ENCODE measurements around the gene VWA5B1. TPM values are rescaled to one million over a fixed set of nuclear protein-coding genes. Genes with fewer than 3 reads are reported as not detected.

Gene VWA5B1
- total RNA-seq (under 1 TPM in 1 of 2 experiments, not detected in 1; 0.17 TPM), polyA plus RNA-seq (under 1 TPM in 1 of 2 donors, not detected in 1; 0.11 TPM)

- CTCF ChIA-PET (ENCODE audit: partially characterized antibody): no interaction called here
- peaks cover 9 to 18% (median 13%) of the 10 kb centered on the region in 4 donors for H3K4me1 Mint-ChIP-seq
- Histone ChIP-seq H3K4me1 (ENCODE audit: insufficient read depth, low read length) (no peaks in the 10 kb centered on the region), H3K27me3 (ENCODE audit: insufficient read depth, low read length) (peaks cover 19% of the 10 kb centered on the region), H3K9me3 (ENCODE audit: control insufficient read depth in 1 of 2, low read length in 2 of 2) (no peaks in the 10 kb centered on the region), H3K4me3 (ENCODE audit: low read length in 2 of 2) (no peak within 1 kb of the TSS), H3K36me3 (ENCODE audit: insufficient read depth, low read length) (no peaks in the 10 kb centered on the region), H3K27ac (ENCODE audit: low read depth, low read length) (no peak within 1 kb of the TSS)
- no peak for DNase-seq
- H3K27me3 Mint-ChIP-seq: peaks cover 25 to 56% of the 10 kb centered on the region in 2 donors
- intact Hi-C loops (cut with micrococcal nuclease): no loop called here
- H3K27ac Mint-ChIP-seq: peak within 1 kb of the TSS in 2 of 7 donors; percentile 17 to 37
- peaks cover 0 to 5% (median under 1%) of the 10 kb centered on the region in 8 donors for H3K9me3 Mint-ChIP-seq
- POLR2A ChIA-PET (ENCODE audit: partially characterized antibody): no interaction called here
- peak within 1 kb of the TSS; percentile 28 to 64 (median 48) for H3K4me3 Mint-ChIP-seq
- H3K36me3 Mint-ChIP-seq: no peaks in the 10 kb centered on the region
Measured at GRCh38 chr1:20290624-20291597, at the start of gene VWA5B1. TSS of gene VWA5B1 (plus strand) at chr1:20290875. CDS start at chr1:20310602, 19,727 bp downstream.

GRCh38 chr1:20242890-20243479 lies 47.7 kb upstream of the VWA5B1 start:
- H3K27ac Mint-ChIP-seq: no peak overlapping the region
- Histone ChIP-seq H3K27ac (ENCODE audit: low read depth, low read length) (no peak overlapping the region), H3K4me3 (ENCODE audit: low read length in 2 of 2) (no peak overlapping the region), H3K4me1 (ENCODE audit: insufficient read depth, low read length) (no peaks in the 10 kb centered on the region), H3K9me3 (ENCODE audit: control insufficient read depth in 1 of 2, low read length in 2 of 2) (no peaks in the 10 kb centered on the region), H3K36me3 (ENCODE audit: insufficient read depth, low read length) (no peaks in the 10 kb centered on the region), H3K27me3 (ENCODE audit: insufficient read depth, low read length) (no peaks in the 10 kb centered on the region)
- H3K4me1 Mint-ChIP-seq: peaks cover 0 to 6% (median 0%) of the 10 kb centered on the region in 4 donors
- H3K36me3 Mint-ChIP-seq: no peaks in the 10 kb centered on the region
- ChIA-PET POLR2A (ENCODE audit: partially characterized antibody) (no interaction called here), CTCF (ENCODE audit: partially characterized antibody) (interaction anchor here (1.2 kb wide), 1 partner anchor 10 kb away, joined by 3 read pairs; no protein-coding TSS in a partner anchor)
- intact Hi-C loops (cut with micrococcal nuclease): no loop called here
- DNase-seq: no peak
- H3K27me3 Mint-ChIP-seq: peaks cover 10 to 22% of the 10 kb centered on the region in 2 donors
- no peak overlapping the region for H3K4me3 Mint-ChIP-seq
- H3K9me3 Mint-ChIP-seq: peaks cover 0 to 2% (median 0%) of the 10 kb centered on the region in 8 donors

- Mint-ChIP-seq H3K4me1 (peaks cover 6 to 25% (median 11%) of the 10 kb centered on the region in 4 donors), H3K27ac (peak overlapping the region; percentile 8 to 97 (median 92)), H3K4me3 (peak overlapping the region; percentile 3 to 88 (median 76)), H3K27me3 (no peaks in the 10 kb centered on the region), H3K9me3 (peaks cover 0 to 7% (median 0%) of the 10 kb centered on the region in 8 donors), H3K36me3 (no peaks in the 10 kb centered on the region)
- intact Hi-C loops (cut with micrococcal nuclease): loop anchor here (5.0 kb wide), 1 partner anchor 73 kb away; no protein-coding TSS in a partner anchor
- Histone ChIP-seq H3K36me3 (ENCODE audit: insufficient read depth, low read length) (no peaks in the 10 kb centered on the region), H3K4me1 (ENCODE audit: insufficient read depth, low read length) (peaks cover 22% of the 10 kb centered on the region), H3K4me3 (ENCODE audit: low read length in 2 of 2) (peak overlapping the region in 1 of 2 donors; percentile 16), H3K27ac (ENCODE audit: low read depth, low read length) (no peak overlapping the region), H3K9me3 (ENCODE audit: control insufficient read depth in 1 of 2, low read length in 2 of 2) (no peaks in the 10 kb centered on the region), H3K27me3 (ENCODE audit: insufficient read depth, low read length) (no peaks in the 10 kb centered on the region)
- ChIA-PET POLR2A (ENCODE audit: partially characterized antibody) (no interaction called here), CTCF (ENCODE audit: partially characterized antibody) (interaction anchor here (1.3 kb wide), 1 partner anchor 36 kb away, joined by 5 read pairs; no protein-coding TSS in a partner anchor)
- peak in 4 of 5 donors; percentile 21 to 43 (median 36) for DNase-seq
Measured at GRCh38 chr1:20248971-20249612, 41.6 kb upstream of the VWA5B1 start.

- Mint-ChIP-seq H3K4me3 (no peak overlapping the region), H3K36me3 (no peaks in the 10 kb centered on the region), H3K9me3 (peaks cover 0 to 7% (median 0%) of the 10 kb centered on the region in 8 donors), H3K27ac (peak overlapping the region in 3 of 7 donors; percentile 14 to 62 (median 19)), H3K4me1 (peaks cover 6 to 25% (median 11%) of the 10 kb centered on the region in 4 donors), H3K27me3 (peaks cover 2% of the 10 kb centered on the region in 2 donors)
- no peak for DNase-seq
- Histone ChIP-seq H3K27ac (ENCODE audit: low read depth, low read length) (no peak overlapping the region), H3K4me3 (ENCODE audit: low read length in 2 of 2) (no peak overlapping the region), H3K9me3 (ENCODE audit: control insufficient read depth in 1 of 2, low read length in 2 of 2) (no peaks in the 10 kb centered on the region), H3K4me1 (ENCODE audit: insufficient read depth, low read length) (peaks cover 22% of the 10 kb centered on the region), H3K27me3 (ENCODE audit: insufficient read depth, low read length) (no peaks in the 10 kb centered on the region), H3K36me3 (ENCODE audit: insufficient read depth, low read length) (no peaks in the 10 kb centered on the region)
- POLR2A ChIA-PET (ENCODE audit: partially characterized antibody): no interaction called here
- CTCF ChIA-PET (ENCODE audit: partially characterized antibody): interaction anchor here (1.2 to 1.3 kb wide), 2 partner anchors 9 to 38 kb away, joined by 3 to 5 read pairs; no protein-coding TSS in a partner anchor
- intact Hi-C loops (cut with micrococcal nuclease): no loop called here
Measured at GRCh38 chr1:20250340-20250989, 40.2 kb upstream of the VWA5B1 start.

- POLR2A ChIA-PET (ENCODE audit: partially characterized antibody): no interaction called here
- Mint-ChIP-seq H3K9me3 (peaks cover 0 to 7% (median 0%) of the 10 kb centered on the region in 8 donors), H3K27ac (no peak overlapping the region), H3K4me3 (peak overlapping the region in 1 of 8 donors; percentile 18), H3K36me3 (no peaks in the 10 kb centered on the region), H3K4me1 (peaks cover 6 to 23% (median 11%) of the 10 kb centered on the region in 4 donors), H3K27me3 (peaks cover 7 to 8% of the 10 kb centered on the region in 2 donors)
- H3K27me3 ChIP-seq (ENCODE audit: insufficient read depth, low read length): no peaks in the 10 kb centered on the region
- no peak overlapping the region for H3K27ac ChIP-seq (ENCODE audit: low read depth, low read length)
- H3K9me3 ChIP-seq (ENCODE audit: control insufficient read depth in 1 of 2, low read length in 2 of 2): no peaks in the 10 kb centered on the region
- H3K4me1 ChIP-seq (ENCODE audit: insufficient read depth, low read length): peaks cover 22% of the 10 kb centered on the region
- intact Hi-C loops (cut with micrococcal nuclease): no loop called here
- no peaks in the 10 kb centered on the region for H3K36me3 ChIP-seq (ENCODE audit: insufficient read depth, low read length)
- no peak for DNase-seq
- CTCF ChIA-PET (ENCODE audit: partially characterized antibody): interaction anchor here (1.2 kb wide), 1 partner anchor 8 kb away, joined by 3 read pairs; no protein-coding TSS in a partner anchor
- H3K4me3 ChIP-seq (ENCODE audit: low read length in 2 of 2): no peak overlapping the region
Measured at GRCh38 chr1:20252587-20252986, 38.1 kb upstream of the VWA5B1 start.

- DNase-seq: no peak
- no peaks in the 10 kb centered on the region for H3K36me3 Mint-ChIP-seq
- H3K9me3 Mint-ChIP-seq: peaks cover 0 to 7% (median 0%) of the 10 kb centered on the region in 8 donors
- H3K4me1 ChIP-seq (ENCODE audit: insufficient read depth, low read length): peaks cover 2% of the 10 kb centered on the region
- no peaks in the 10 kb centered on the region for H3K27me3 ChIP-seq (ENCODE audit: insufficient read depth, low read length)
- H3K27ac ChIP-seq (ENCODE audit: low read depth, low read length): no peak overlapping the region
- no peak overlapping the region for H3K4me3 ChIP-seq (ENCODE audit: low read length in 2 of 2)
- peak overlapping the region in 5 of 8 donors; percentile 2 to 66 (median 38) for H3K4me3 Mint-ChIP-seq
- no peaks in the 10 kb centered on the region for H3K36me3 ChIP-seq (ENCODE audit: insufficient read depth, low read length)
- no peak overlapping the region for H3K27ac Mint-ChIP-seq
- no peaks in the 10 kb centered on the region for H3K9me3 ChIP-seq (ENCODE audit: control insufficient read depth in 1 of 2, low read length in 2 of 2)
- H3K4me1 Mint-ChIP-seq: no peaks in the 10 kb centered on the region
- intact Hi-C loops (cut with micrococcal nuclease): no loop called here
- ChIA-PET POLR2A (ENCODE audit: partially characterized antibody) (no interaction called here), CTCF (ENCODE audit: partially characterized antibody) (interaction anchor here (1.3 kb wide), 1 partner anchor 43 kb away, joined by 3 read pairs; no protein-coding TSS in a partner anchor)
- peaks cover 11 to 13% of the 10 kb centered on the region in 2 donors for H3K27me3 Mint-ChIP-seq
Measured at GRCh38 chr1:20255666-20256065, 35.0 kb upstream of the VWA5B1 start.

Measured in CD4-positive, alpha-beta memory T cell (primary cell).